ENCODE measurements around the gene PRODH. TPM values are rescaled to one million over a fixed set of nuclear protein-coding genes. Genes with fewer than 3 reads are reported as not detected.
"Not testable (repeated sequence)": the region's sequence is repeated elsewhere in the genome, so short reads cannot be mapped to it uniquely, and the experiment has no call there.

The PRODH gene
- total and polyA plus RNA-seq, 4 experiments from 2014 or later = 0.15 to 0.23 (median 0.22) TPM; not detected in 1

- Mint-ChIP-seq H3K27me3 (peaks cover 10 to 13% of the 10 kb centered on the region in 2 donors), H3K4me3 (peak overlapping the region in 2 of 8 donors; percentile 61 to 78)
- H3K36me3 Mint-ChIP-seq; H3K27ac Mint-ChIP-seq; POLR2A ChIA-PET (ENCODE audit: partially characterized antibody); H3K4me1 Mint-ChIP-seq; H3K36me3 ChIP-seq (ENCODE audit: insufficient read depth, low read length); DNase-seq; H3K9me3 ChIP-seq (ENCODE audit: control insufficient read depth in 1 of 2, low read length in 2 of 2); H3K9me3 Mint-ChIP-seq; H3K27ac ChIP-seq (ENCODE audit: low read depth, low read length); H3K27me3 ChIP-seq (ENCODE audit: insufficient read depth, low read length); H3K4me3 ChIP-seq (ENCODE audit: low read length in 2 of 2); H3K4me1 ChIP-seq (ENCODE audit: insufficient read depth, low read length); CTCF ChIA-PET (ENCODE audit: partially characterized antibody); intact Hi-C loops (cut with micrococcal nuclease): not testable (repeated sequence)
Measured at GRCh38 chr22:18972029-18972428, 35.9 kb upstream of the PRODH start.

GRCh38 chr22:18971321-18971751 is 35.2 kb upstream of the PRODH start:
- peaks cover 0 to 5% (median under 1%) of the 10 kb centered on the region in 4 donors for H3K4me1 Mint-ChIP-seq
- DNase-seq = no peak
- no peak overlapping the region for H3K27ac Mint-ChIP-seq
- peaks cover 12% of the 10 kb centered on the region in 2 donors for H3K27me3 Mint-ChIP-seq
- ChIA-PET CTCF (ENCODE audit: partially characterized antibody) (no interaction called here), POLR2A (ENCODE audit: partially characterized antibody) (no interaction called here)
- H3K4me3 Mint-ChIP-seq = peak overlapping the region in 3 of 8 donors; percentile 49 to 57 (median 53)
- Histone ChIP-seq H3K9me3 (ENCODE audit: control insufficient read depth in 1 of 2, low read length in 2 of 2) (no peaks in the 10 kb centered on the region), H3K4me1 (ENCODE audit: insufficient read depth, low read length) (peaks cover 6% of the 10 kb centered on the region), H3K27me3 (ENCODE audit: insufficient read depth, low read length) (peaks cover 7% of the 10 kb centered on the region), H3K4me3 (ENCODE audit: low read length in 2 of 2) (no peak overlapping the region), H3K27ac (ENCODE audit: low read depth, low read length) (no peak overlapping the region), H3K36me3 (ENCODE audit: insufficient read depth, low read length) (no peaks in the 10 kb centered on the region)
- intact Hi-C loops (cut with micrococcal nuclease) = no loop called here
- H3K9me3 Mint-ChIP-seq = peaks cover 0 to 1% (median 0%) of the 10 kb centered on the region in 8 donors
- no peaks in the 10 kb centered on the region for H3K36me3 Mint-ChIP-seq

- H3K27me3 Mint-ChIP-seq = peaks cover 12% of the 10 kb centered on the region in 2 donors
- no peak overlapping the region for H3K27ac Mint-ChIP-seq
- ChIA-PET CTCF (ENCODE audit: partially characterized antibody) (no interaction called here), POLR2A (ENCODE audit: partially characterized antibody) (no interaction called here)
- H3K9me3 Mint-ChIP-seq = peaks cover 0 to 1% (median 0%) of the 10 kb centered on the region in 8 donors
- H3K27me3 ChIP-seq (ENCODE audit: insufficient read depth, low read length) = peaks cover 7% of the 10 kb centered on the region
- intact Hi-C loops (cut with micrococcal nuclease) = no loop called here
- no peak overlapping the region for H3K4me3 ChIP-seq (ENCODE audit: low read length in 2 of 2)
- no peak for DNase-seq
- no peak overlapping the region for H3K27ac ChIP-seq (ENCODE audit: low read depth, low read length)
- H3K36me3 ChIP-seq (ENCODE audit: insufficient read depth, low read length) = no peaks in the 10 kb centered on the region
- no peaks in the 10 kb centered on the region for H3K36me3 Mint-ChIP-seq
- no peaks in the 10 kb centered on the region for H3K9me3 ChIP-seq (ENCODE audit: control insufficient read depth in 1 of 2, low read length in 2 of 2)
- H3K4me3 Mint-ChIP-seq = peak overlapping the region in 4 of 8 donors; percentile 20 to 57 (median 51)
- H3K4me1 ChIP-seq (ENCODE audit: insufficient read depth, low read length) = peaks cover 6% of the 10 kb centered on the region
- H3K4me1 Mint-ChIP-seq = peaks cover 0 to 5% (median under 1%) of the 10 kb centered on the region in 4 donors
Measured at GRCh38 chr22:18970948-18971315, 34.8 kb upstream of the PRODH start.

- DNase-seq = no peak
- intact Hi-C loops (cut with micrococcal nuclease) = no loop called here
- Mint-ChIP-seq H3K4me3 (no peak overlapping the region), H3K36me3 (no peaks in the 10 kb centered on the region), H3K27me3 (peaks cover 12% of the 10 kb centered on the region in 2 donors), H3K27ac (no peak overlapping the region), H3K9me3 (peaks cover 0 to 1% (median 0%) of the 10 kb centered on the region in 8 donors), H3K4me1 (peaks cover 0 to 5% (median under 1%) of the 10 kb centered on the region in 4 donors)
- Histone ChIP-seq H3K27ac (ENCODE audit: low read depth, low read length) (no peak overlapping the region), H3K4me1 (ENCODE audit: insufficient read depth, low read length) (peaks cover 6% of the 10 kb centered on the region), H3K36me3 (ENCODE audit: insufficient read depth, low read length) (no peaks in the 10 kb centered on the region), H3K4me3 (ENCODE audit: low read length in 2 of 2) (no peak overlapping the region), H3K27me3 (ENCODE audit: insufficient read depth, low read length) (peaks cover 7% of the 10 kb centered on the region), H3K9me3 (ENCODE audit: control insufficient read depth in 1 of 2, low read length in 2 of 2) (no peaks in the 10 kb centered on the region)
- ChIA-PET CTCF (ENCODE audit: partially characterized antibody) (no interaction called here), POLR2A (ENCODE audit: partially characterized antibody) (no interaction called here)
Measured at GRCh38 chr22:18970176-18970947, 34.3 kb upstream of the PRODH start.

- H3K27ac Mint-ChIP-seq; H3K4me1 Mint-ChIP-seq; H3K4me3 ChIP-seq (ENCODE audit: low read length in 2 of 2); DNase-seq; intact Hi-C loops (cut with micrococcal nuclease); POLR2A ChIA-PET (ENCODE audit: partially characterized antibody); H3K27me3 ChIP-seq (ENCODE audit: insufficient read depth, low read length); H3K9me3 Mint-ChIP-seq; H3K9me3 ChIP-seq (ENCODE audit: control insufficient read depth in 1 of 2, low read length in 2 of 2); H3K36me3 Mint-ChIP-seq; CTCF ChIA-PET (ENCODE audit: partially characterized antibody); H3K36me3 ChIP-seq (ENCODE audit: insufficient read depth, low read length); H3K27ac ChIP-seq (ENCODE audit: low read depth, low read length); H3K4me1 ChIP-seq (ENCODE audit: insufficient read depth, low read length): not testable (repeated sequence)
- Mint-ChIP-seq H3K4me3 (peak overlapping the region in 5 of 8 donors; percentile 20 to 75 (median 57)), H3K27me3 (peaks cover 12% of the 10 kb centered on the region in 2 donors)
Measured at GRCh38 chr22:18969158-18969942, 33.3 kb upstream of the PRODH start.

GRCh38 chr22:18968011-18968749 is 32.1 kb upstream of the PRODH start:
- H3K36me3 ChIP-seq (ENCODE audit: insufficient read depth, low read length) = no peaks in the 10 kb centered on the region
- intact Hi-C loops (cut with micrococcal nuclease) = no loop called here
- H3K36me3 Mint-ChIP-seq = no peaks in the 10 kb centered on the region
- ChIA-PET POLR2A (ENCODE audit: partially characterized antibody) (no interaction called here), CTCF (ENCODE audit: partially characterized antibody) (no interaction called here)
- no peak for DNase-seq
- H3K4me3 Mint-ChIP-seq = no peak overlapping the region
- H3K27me3 Mint-ChIP-seq = peaks cover 9 to 11% of the 10 kb centered on the region in 2 donors
- no peak overlapping the region for H3K27ac Mint-ChIP-seq
- H3K9me3 ChIP-seq (ENCODE audit: control insufficient read depth in 1 of 2, low read length in 2 of 2) = no peaks in the 10 kb centered on the region
- H3K9me3 Mint-ChIP-seq = peaks cover 0 to 1% (median 0%) of the 10 kb centered on the region in 8 donors
- H3K4me3 ChIP-seq (ENCODE audit: low read length in 2 of 2) = no peak overlapping the region
- peaks cover 0 to 5% (median under 1%) of the 10 kb centered on the region in 4 donors for H3K4me1 Mint-ChIP-seq
- no peak overlapping the region for H3K27ac ChIP-seq (ENCODE audit: low read depth, low read length)
- H3K27me3 ChIP-seq (ENCODE audit: insufficient read depth, low read length) = peaks cover 7% of the 10 kb centered on the region
- peaks cover 6% of the 10 kb centered on the region for H3K4me1 ChIP-seq (ENCODE audit: insufficient read depth, low read length)

- Mint-ChIP-seq H3K27me3 (peaks cover 9 to 11% of the 10 kb centered on the region in 2 donors), H3K4me3 (peak overlapping the region in 1 of 8 donors; percentile 35)
- H3K9me3 Mint-ChIP-seq; CTCF ChIA-PET (ENCODE audit: partially characterized antibody); H3K4me1 Mint-ChIP-seq; intact Hi-C loops (cut with micrococcal nuclease); H3K27me3 ChIP-seq (ENCODE audit: insufficient read depth, low read length); H3K36me3 Mint-ChIP-seq; H3K4me3 ChIP-seq (ENCODE audit: low read length in 2 of 2); H3K9me3 ChIP-seq (ENCODE audit: control insufficient read depth in 1 of 2, low read length in 2 of 2); H3K27ac ChIP-seq (ENCODE audit: low read depth, low read length); H3K36me3 ChIP-seq (ENCODE audit: insufficient read depth, low read length); H3K27ac Mint-ChIP-seq; H3K4me1 ChIP-seq (ENCODE audit: insufficient read depth, low read length); POLR2A ChIA-PET (ENCODE audit: partially characterized antibody); DNase-seq: not testable (repeated sequence)
Measured at GRCh38 chr22:18967391-18968010, 31.4 kb upstream of the PRODH start.
